Spleen (tissue), 7 donors: ENCODE data around the gene TMEM183A.

Experiments
- CTCF ChIP-seq, 11 experiments: fragments of 200-600 bp in 7 of 11; fragments of 450-650 bp in 4 of 11; sonication (generic) in 4 of 11; IDR thresholded peaks in 8 of 11; conservative IDR thresholded peaks in 3 of 11; 1 replicate in 7 of 11; 2 replicates in 4 of 11; pipeline versions ENCODE4 v1.4.0 to v1.8.0; 2016 to 2021; ENCODE audit warnings: antibody characterized with exemption in 11 of 11, inconsistent platforms in 4 of 11, mild to moderate bottlenecking in 1 of 11
- POLR2A ChIP-seq, 3 donors: fragments of 450-650 bp; IDR thresholded peaks; one replicate each; pipeline ENCODE4 v1.5.1; 2017; ENCODE audit warnings: antibody characterized with exemption in 3 of 3, mild to moderate bottlenecking in 1 of 3
- donor health status: DM: no; HTN: no; CAD: no; lungs with moderate emphysema.
- donor health status: DM: no; HTN: no; CAD: no.
- donor health status: DM: no; HTN: no; CAD: no.

DNA sequence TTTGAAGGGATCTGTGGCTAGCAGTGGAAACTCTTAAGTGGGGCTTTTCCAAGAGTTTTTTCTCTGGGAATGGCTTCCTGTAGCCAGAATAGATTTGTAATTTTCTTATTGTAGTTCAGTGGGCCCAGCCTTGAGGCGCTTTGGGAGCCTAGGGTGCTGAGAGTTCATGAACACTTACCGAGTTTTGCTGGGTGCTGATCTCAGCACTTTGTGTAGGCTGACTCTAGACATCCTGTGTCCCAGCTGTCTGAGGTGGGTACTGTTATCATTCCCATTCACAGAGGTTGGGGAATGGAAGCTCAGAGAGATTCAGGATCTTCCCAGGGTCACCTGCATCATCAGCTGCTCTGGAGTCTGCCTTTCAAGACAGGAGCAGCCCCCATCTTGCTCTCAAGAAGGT lies 26.1 kb downstream of the TMEM183A start:
- TF ChIP-seq POLR2A (IDR thresholded peaks at IDR 0.05) (no peak), CTCF (IDR thresholded peaks at IDR 0.05 in 8 of 11, conservative IDR thresholded peaks at IDR 0.05 in 3 of 11) (no peak)
